Stomach (tissue), 4 donors: ENCODE data around the gene FBXO47.

Experiments used
- CTCF ChIP-seq, 7 experiments: fragments of 450-650 bp in 4 of 7; fragments of 200-600 bp in 3 of 7; sonication (generic) in 3 of 7; IDR thresholded peaks; one replicate each; pipeline ENCODE4 v1.5.1; 2016 to 2019; ENCODE audit warnings: antibody characterized with exemption in 7 of 7, control low read depth in 2 of 7, mild to moderate bottlenecking in 1 of 7
- EP300 ChIP-seq: sonication (generic); formaldehyde crosslinking; IDR thresholded peaks from one replicate; pipeline ENCODE4 v1.6.1; 2017; ENCODE audit warnings: antibody characterized with exemption
- POLR2A ChIP-seq, 4 donors: fragments of 450-650 bp; IDR thresholded peaks; one replicate each; pipeline ENCODE4 v1.6.1; 2016; ENCODE audit warnings: antibody characterized with exemption in 4 of 4, control low read depth in 2 of 4, mild to moderate bottlenecking in 1 of 4, moderate library complexity in 1 of 4
- POLR2AphosphoS5 ChIP-seq, 3 donors: sonication (generic); formaldehyde crosslinking; IDR thresholded peaks; one replicate each; pipeline ENCODE4 v1.6.1; 2016; ENCODE audit warnings: antibody characterized with exemption in 3 of 3

- no peak for TF ChIP-seq POLR2A (IDR thresholded peaks at IDR 0.05)
- TF ChIP-seq CTCF (IDR thresholded peaks at IDR 0.05): no peak
- TF ChIP-seq POLR2AphosphoS5 (IDR thresholded peaks at IDR 0.05): no peak
- TF ChIP-seq EP300: no peak
Measured at GRCh38 chr17:38959508-38959907, 7.7 kb downstream of the FBXO47 start.
